Measurements from ENCODE around the gene LIFR. TPM values are rescaled to one million over a fixed set of nuclear protein-coding genes. Genes with fewer than 3 reads are reported as not detected.
"Not testable (repeated sequence)": the region's sequence is repeated elsewhere in the genome, so short reads cannot be mapped to it uniquely, and the experiment has no call there.

LIFR gene
- total RNA-seq, 2 donors from 2014 or later, result 75.0 to 80.4 TPM

GRCh38 chr5:38531518-38531917 is 24.9 kb downstream of the LIFR start:
- DNase-seq (ENCODE audit: low spot score), result no peak
- intact Hi-C loops (cut with DNase I), result no loop called here

- no peak for DNase-seq (ENCODE audit: low spot score)
- intact Hi-C loops (cut with DNase I), result no loop called here
Observed at GRCh38 chr5:38529955-38530646, 26.3 kb downstream of the LIFR start.

GRCh38 chr5:38528162-38528703 is 28.2 kb downstream of the LIFR start:
- intact Hi-C loops (cut with DNase I), result no loop called here
- DNase-seq (ENCODE audit: low spot score), result no peak

- intact Hi-C loops (cut with DNase I), result no loop called here
- no peak for DNase-seq (ENCODE audit: low spot score)
Observed at GRCh38 chr5:38527475-38527874, 29.0 kb downstream of the LIFR start.

- intact Hi-C loops (cut with DNase I), result no loop called here
- no peak for DNase-seq (ENCODE audit: low spot score)
Observed at GRCh38 chr5:38524022-38524421, 32.4 kb downstream of the LIFR start.

- intact Hi-C loops (cut with DNase I), result no loop called here
- DNase-seq (ENCODE audit: low spot score), result no peak
Observed at GRCh38 chr5:38519476-38519875, 37.0 kb downstream of the LIFR start.

- intact Hi-C loops (cut with DNase I), result no loop called here
- DNase-seq (ENCODE audit: low spot score), result no peak
Observed at GRCh38 chr5:38518341-38518740, 38.1 kb downstream of the LIFR start.

GRCh38 chr5:38516649-38517048 is 39.8 kb downstream of the LIFR start:
- DNase-seq (ENCODE audit: low spot score); intact Hi-C loops (cut with DNase I): not testable (repeated sequence)

GRCh38 chr5:38515646-38516045 is 40.8 kb downstream of the LIFR start:
- intact Hi-C loops (cut with DNase I), result no loop called here

GRCh38 chr5:38515092-38515491 is 41.4 kb downstream of the LIFR start:
- DNase-seq (ENCODE audit: low spot score), result no peak
- intact Hi-C loops (cut with DNase I), result no loop called here

More at GRCh38 chr5:38515646-38516045, 40.8 kb downstream of the LIFR start:
- DNase-seq (ENCODE audit: low spot score), result no peak

GRCh38 chr5:38509185-38509584 is 47.3 kb downstream of the LIFR start:
- DNase-seq (ENCODE audit: low spot score), result no peak
- intact Hi-C loops (cut with DNase I), result loop anchor here in 1 of 2 donors (5.0 kb wide), 1 partner anchor 1853 kb away; no protein-coding TSS in a partner anchor

- no peak for DNase-seq (ENCODE audit: low spot score)
- intact Hi-C loops (cut with DNase I), result loop anchor here in 1 of 2 donors (5.0 kb wide), 1 partner anchor 1856 kb away; no protein-coding TSS in a partner anchor
Observed at GRCh38 chr5:38506302-38506701, 50.1 kb downstream of the LIFR start.

- intact Hi-C loops (cut with DNase I), result no loop called here
- no peak for DNase-seq (ENCODE audit: low spot score)
Observed at GRCh38 chr5:38500573-38501260, 55.7 kb downstream of the LIFR start.

GRCh38 chr5:38497946-38498345 is 58.5 kb downstream of the LIFR start:
- no peak for DNase-seq (ENCODE audit: low spot score)
- intact Hi-C loops (cut with DNase I), result no loop called here

GRCh38 chr5:38494763-38495162 is 61.7 kb downstream of the LIFR start:
- intact Hi-C loops (cut with DNase I), result no loop called here
- no peak for DNase-seq (ENCODE audit: low spot score)

- DNase-seq (ENCODE audit: low spot score), result no peak
- intact Hi-C loops (cut with DNase I), result no loop called here
Observed at GRCh38 chr5:38494175-38494574, 62.3 kb downstream of the LIFR start.

GRCh38 chr5:38483805-38484398 is 72.5 kb downstream of the LIFR start:
- intact Hi-C loops (cut with DNase I), result no loop called here
- no peak for DNase-seq (ENCODE audit: low spot score)

GRCh38 chr5:38479315-38479904 is 77.0 kb downstream of the LIFR start:
- intact Hi-C loops (cut with DNase I), result no loop called here
- DNase-seq (ENCODE audit: low spot score), result no peak

- no peak for DNase-seq (ENCODE audit: low spot score)
- intact Hi-C loops (cut with DNase I), result no loop called here
Observed at GRCh38 chr5:38478878-38479277, 77.6 kb downstream of the LIFR start.

- intact Hi-C loops (cut with DNase I), result no loop called here
- DNase-seq (ENCODE audit: low spot score), result no peak
Observed at GRCh38 chr5:38478166-38478565, 78.3 kb downstream of the LIFR start.
